ENCODE measurements around the gene TCF20.

DNA sequence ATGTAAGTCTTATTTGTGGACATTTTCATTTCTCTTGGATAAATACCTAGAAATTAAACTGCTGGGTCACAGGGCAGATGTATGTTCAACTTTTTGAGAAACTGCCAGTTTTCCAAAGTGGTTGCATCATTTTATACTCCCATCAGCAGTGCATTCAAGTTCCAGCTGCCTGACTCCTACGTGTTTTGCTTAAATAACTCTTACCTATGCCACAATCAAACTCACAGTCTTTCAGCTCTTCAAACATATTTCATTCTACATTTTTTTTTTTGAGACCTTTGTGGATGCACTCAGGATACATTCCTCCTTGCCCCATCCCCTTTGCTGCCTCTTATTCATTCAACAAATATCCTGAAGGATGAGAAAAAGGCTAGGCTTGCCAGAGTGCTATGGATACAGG lies 9.2 kb downstream of the TCF20 start:
- TF ChIP-seq, protein P1, sequence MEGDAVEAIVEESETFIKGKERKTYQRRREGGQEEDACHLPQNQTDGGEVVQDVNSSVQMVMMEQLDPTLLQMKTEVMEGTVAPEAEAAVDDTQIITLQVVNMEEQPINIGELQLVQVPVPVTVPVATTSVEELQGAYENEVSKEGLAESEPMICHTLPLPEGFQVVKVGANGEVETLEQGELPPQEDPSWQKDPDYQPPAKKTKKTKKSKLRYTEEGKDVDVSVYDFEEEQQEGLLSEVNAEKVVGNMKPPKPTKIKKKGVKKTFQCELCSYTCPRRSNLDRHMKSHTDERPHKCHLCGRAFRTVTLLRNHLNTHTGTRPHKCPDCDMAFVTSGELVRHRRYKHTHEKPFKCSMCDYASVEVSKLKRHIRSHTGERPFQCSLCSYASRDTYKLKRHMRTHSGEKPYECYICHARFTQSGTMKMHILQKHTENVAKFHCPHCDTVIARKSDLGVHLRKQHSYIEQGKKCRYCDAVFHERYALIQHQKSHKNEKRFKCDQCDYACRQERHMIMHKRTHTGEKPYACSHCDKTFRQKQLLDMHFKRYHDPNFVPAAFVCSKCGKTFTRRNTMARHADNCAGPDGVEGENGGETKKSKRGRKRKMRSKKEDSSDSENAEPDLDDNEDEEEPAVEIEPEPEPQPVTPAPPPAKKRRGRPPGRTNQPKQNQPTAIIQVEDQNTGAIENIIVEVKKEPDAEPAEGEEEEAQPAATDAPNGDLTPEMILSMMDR (IDR thresholded peaks at IDR 0.05) = no peak
- no peak for TF ChIP-seq EP300 (IDR thresholded peaks at IDR 0.05)
- TF ChIP-seq POLR2A (IDR thresholded peaks at IDR 0.05) = no peak

Measured in tibial nerve (tissue), 4 donors.